Fibroblast of villous mesenchyme (primary cell): ENCODE data around the gene TICRR. TPM values are rescaled to one million over a fixed set of nuclear protein-coding genes. Genes with fewer than 3 reads are reported as not detected.
"Not testable (repeated sequence)": the region's sequence is repeated elsewhere in the genome, so short reads cannot be mapped to it uniquely, and the experiment has no call there.

Experiments used
- DNase-seq: peaks from one replicate; pipeline ENCODE4 v3.0.0-alpha.2; 2010; ENCODE audit warnings: low read depth
- H3K4me3 ChIP-seq: 2 replicates; pipeline ENCODE4 v1.5.1; 2011; ENCODE audit warnings: low read depth, mild to moderate bottlenecking, low read length
- CTCF ChIP-seq: IDR thresholded peaks from 2 replicates; pipeline ENCODE4 v1.5.1; 2012; ENCODE audit warnings: low read depth, mild to moderate bottlenecking, low read length; ENCODE audit not compliant: insufficient read depth
- total RNA-seq: library from RNA; depleted of rRNA; stranded (reverse); fragments of >200 nt; gene quantifications from 2 replicates; pipeline ENCODE4 v1.2.3, GENCODE V29; 2012

Gene TICRR
- total RNA-seq, 1 donor: 5.2 TPM

DNA sequence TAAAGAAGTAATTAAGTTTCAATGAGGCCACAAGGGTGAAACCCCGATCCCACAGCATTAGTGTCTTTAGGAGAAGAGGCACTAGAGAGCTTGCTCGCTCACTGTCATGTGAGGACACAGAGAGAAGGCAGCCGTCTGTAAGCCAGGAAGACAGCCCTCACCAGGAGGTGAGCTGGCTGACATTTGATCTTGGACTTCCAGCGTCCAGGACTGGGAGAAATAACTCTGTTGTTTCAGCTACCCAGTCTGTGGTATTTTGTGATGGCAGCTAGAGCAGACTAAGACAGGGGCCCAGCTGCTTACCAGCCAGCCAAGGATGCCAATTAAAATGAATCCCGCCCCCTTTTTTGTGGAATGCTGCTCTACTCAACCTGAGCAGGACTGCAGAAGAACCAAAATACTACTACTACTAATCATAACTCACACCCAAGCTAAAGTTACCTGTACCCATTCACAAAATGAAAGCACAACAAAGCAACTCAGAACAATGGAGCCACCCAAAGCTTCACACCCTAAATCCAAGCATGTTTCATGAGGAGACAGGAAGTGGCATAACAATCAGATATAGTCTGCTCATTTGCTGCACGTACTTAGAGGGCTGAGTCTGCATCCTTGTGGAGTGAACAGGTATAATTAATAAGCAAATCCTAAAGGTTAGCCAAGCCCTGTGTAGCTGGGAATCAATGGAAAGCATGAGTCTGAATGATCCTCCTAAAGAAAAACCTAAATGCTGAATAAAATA is 43.3 kb upstream of the TICRR start:
- no peak for TF ChIP-seq CTCF
- no peak for DNase-seq
- H3K4me3 ChIP-seq: no peak overlapping the region

- DNase-seq: no peak
- no peak for TF ChIP-seq CTCF
These were observed 41.3 kb upstream of the TICRR start for GRCh38 chr15:89533861-89534544.

DNA sequence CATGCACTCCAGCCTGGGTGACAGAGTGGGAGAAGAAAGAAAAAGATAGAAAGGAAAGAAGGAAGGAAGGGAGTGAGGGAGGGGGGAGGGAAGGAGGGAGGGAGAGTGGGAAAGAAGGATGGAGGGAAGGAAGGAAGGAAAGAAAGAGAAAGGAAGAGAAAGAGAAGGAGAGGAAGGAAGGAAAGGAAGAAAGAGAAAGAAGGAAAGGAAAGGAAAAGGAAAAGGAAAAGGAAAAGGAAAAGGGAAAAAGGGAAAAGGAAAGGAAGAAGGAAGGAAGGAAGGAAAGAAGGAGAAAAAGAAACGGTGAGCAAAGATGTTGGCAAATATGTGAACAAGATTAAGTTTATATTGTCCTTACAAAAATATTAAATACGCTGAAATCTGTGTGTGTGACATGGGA is 36.2 kb upstream of the TICRR start:
- H3K4me3 ChIP-seq: no peak overlapping the region
- DNase-seq: no peak
- TF ChIP-seq CTCF: no peak

More at GRCh38 chr15:89533861-89534544, 41.3 kb upstream of the TICRR start:
- no peak overlapping the region for H3K4me3 ChIP-seq

- no peak for TF ChIP-seq CTCF
- no peak for DNase-seq
- no peak overlapping the region for H3K4me3 ChIP-seq
These were observed 32.9 kb upstream of the TICRR start for GRCh38 chr15:89542369-89542768.

DNA sequence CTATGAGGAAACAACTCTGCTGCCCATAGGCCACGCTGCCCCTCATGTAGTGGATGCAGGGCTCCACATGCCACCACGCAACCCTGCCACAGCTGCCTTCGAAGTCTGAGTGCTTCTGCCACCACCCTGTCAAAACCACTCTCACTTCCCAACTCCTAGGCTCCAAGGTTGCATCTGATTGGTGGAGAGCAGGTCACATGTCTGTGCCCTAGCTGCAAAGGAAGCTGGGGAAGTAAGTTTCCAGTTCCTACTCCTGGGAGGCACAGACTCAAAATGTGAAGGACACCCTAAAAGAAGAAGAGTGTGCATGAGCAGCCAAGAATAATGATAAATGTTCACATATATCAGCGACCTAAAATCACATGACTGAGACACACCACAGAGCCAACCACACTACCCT is 31.9 kb upstream of the TICRR start:
- TF ChIP-seq CTCF: no peak
- no peak overlapping the region for H3K4me3 ChIP-seq
- no peak for DNase-seq

DNA sequence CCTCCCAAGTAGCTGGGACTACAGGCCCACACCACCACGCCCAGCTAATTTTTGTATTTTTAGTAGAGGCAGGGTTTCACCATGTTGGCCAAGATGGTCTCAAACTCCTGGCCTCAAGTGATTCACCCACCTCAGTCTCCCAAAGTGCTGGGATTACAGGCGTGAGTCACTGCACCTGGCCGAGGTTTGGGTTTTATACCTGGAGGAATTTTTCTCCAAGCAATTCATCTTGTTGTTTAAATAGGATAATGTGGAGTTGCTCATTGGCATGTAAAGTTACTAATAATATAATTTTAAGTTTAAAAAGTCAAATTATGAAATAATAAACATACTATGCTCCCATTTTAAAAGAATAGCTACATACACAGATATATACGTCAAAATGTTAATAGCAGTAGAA is 26.1 kb upstream of the TICRR start:
- DNase-seq, H3K4me3 ChIP-seq: not testable (repeated sequence)

DNA sequence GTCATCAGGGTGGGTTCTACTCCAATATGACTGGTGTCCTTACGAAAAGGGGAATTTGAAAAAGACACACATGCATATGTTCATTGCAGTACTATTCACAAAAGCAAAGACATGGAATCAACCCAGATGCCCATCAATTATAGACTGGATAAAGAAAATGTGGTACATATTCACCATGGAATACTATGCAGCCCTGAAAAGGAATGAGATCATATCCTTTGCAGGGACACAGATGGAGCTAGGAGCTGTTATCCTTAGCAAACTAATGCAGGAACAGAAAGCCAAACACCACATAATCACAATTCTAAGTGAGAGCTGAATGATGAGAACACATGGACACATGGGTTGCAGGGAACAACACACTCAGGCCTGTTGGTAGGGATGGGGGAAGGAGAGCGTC is 24.8 kb upstream of the TICRR start:
- H3K4me3 ChIP-seq: no peak overlapping the region
- TF ChIP-seq CTCF: no peak
- DNase-seq: no peak
